ENCODE data around the gene NAALADL2.
"Not testable (repeated sequence)": the region's sequence is repeated elsewhere in the genome, so short reads cannot be mapped to it uniquely, and the experiment has no call there.

NAALADL2 gene

DNA sequence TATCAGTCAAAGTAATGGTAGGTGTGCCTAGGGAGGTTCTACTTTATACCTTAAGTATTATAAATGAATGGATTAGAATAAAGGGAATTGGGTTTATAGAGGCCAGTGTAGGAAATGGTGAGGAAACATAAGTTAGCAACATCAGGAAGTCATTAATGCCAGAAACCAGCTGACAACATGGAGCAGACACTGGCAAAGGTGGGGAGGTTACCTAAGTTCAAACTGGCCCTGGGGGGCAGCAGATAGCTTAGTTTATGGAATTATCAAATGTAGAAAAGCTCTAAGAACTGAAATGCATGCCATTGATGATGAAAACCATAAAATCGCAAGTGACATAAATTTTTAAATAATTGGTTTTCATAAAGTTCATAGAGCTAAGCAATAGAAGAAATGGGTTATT lies 498.6 kb downstream of the NAALADL2 start:
- H3K4me1 ChIP-seq (ENCODE audit: insufficient read depth, low read length) = no peaks in the 10 kb centered on the region
- H3K36me3 ChIP-seq (ENCODE audit: insufficient read depth, low read length) = no peaks in the 10 kb centered on the region
- H3K4me3 ChIP-seq (ENCODE audit: low read depth in 1 of 2, low read length in 2 of 2) = no peak overlapping the region
- no peaks in the 10 kb centered on the region for H3K9me3 ChIP-seq (ENCODE audit: low read length)
- H3K27ac ChIP-seq (ENCODE audit: low read depth, low read length) = no peak overlapping the region
- no peak overlapping the region for H3K9ac ChIP-seq (ENCODE audit: low read length)
- H3K27me3 ChIP-seq (ENCODE audit: control insufficient read depth in 1 of 2, insufficient read depth in 2 of 2, low read length in 2 of 2) = no peaks in the 10 kb centered on the region

DNA sequence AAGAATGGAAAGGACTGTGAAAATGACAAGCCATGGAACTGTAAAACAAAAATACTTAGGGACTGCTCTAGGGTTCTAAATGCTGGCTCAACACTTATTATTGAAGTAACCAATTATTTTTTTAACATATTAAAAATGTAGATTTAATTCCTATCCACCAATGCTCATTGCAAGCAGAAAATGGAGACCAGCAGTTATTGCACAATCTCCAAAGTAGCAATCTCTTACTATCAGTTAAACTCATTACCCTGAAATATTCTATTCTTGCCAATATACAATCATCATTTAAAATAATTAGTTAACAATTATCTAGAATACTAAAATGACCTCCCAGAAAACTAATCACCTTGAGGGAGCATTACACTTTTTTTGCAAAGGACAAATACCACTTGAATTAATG lies 499.8 kb downstream of the NAALADL2 start:
- no peaks in the 10 kb centered on the region for H3K27me3 ChIP-seq (ENCODE audit: control insufficient read depth in 1 of 2, insufficient read depth in 2 of 2, low read length in 2 of 2)
- no peak overlapping the region for H3K4me3 ChIP-seq (ENCODE audit: low read depth in 1 of 2, low read length in 2 of 2)
- H3K36me3 ChIP-seq (ENCODE audit: insufficient read depth, low read length) = no peaks in the 10 kb centered on the region
- H3K4me1 ChIP-seq (ENCODE audit: insufficient read depth, low read length) = no peaks in the 10 kb centered on the region
- H3K9me3 ChIP-seq (ENCODE audit: low read length) = no peaks in the 10 kb centered on the region
- no peak overlapping the region for H3K9ac ChIP-seq (ENCODE audit: low read length)
- no peak overlapping the region for H3K27ac ChIP-seq (ENCODE audit: low read depth, low read length)

DNA sequence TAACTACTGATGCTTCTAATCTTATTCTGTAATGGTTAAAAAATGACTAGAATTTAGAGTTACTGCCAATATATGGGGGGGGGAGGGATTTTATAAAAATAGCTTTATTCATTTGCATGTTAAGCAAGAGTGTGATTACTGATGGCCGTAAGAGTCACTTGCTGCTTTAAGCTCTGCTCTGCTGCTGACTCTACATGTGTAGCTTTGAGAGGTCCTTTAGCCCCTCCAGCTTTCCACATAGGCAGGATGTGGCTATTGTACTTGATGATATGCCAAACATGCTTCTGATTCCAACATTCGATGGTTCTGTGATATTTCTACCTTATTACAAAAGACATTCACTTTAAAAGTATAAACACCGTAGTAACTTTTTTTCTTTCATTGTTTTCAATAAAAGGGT lies 511.3 kb downstream of the NAALADL2 start:
- H3K27ac ChIP-seq (ENCODE audit: low read depth, low read length); H3K36me3 ChIP-seq (ENCODE audit: insufficient read depth, low read length); H3K4me1 ChIP-seq (ENCODE audit: insufficient read depth, low read length); H3K9me3 ChIP-seq (ENCODE audit: low read length); H3K4me3 ChIP-seq (ENCODE audit: low read depth in 1 of 2, low read length in 2 of 2); H3K27me3 ChIP-seq (ENCODE audit: control insufficient read depth in 1 of 2, insufficient read depth in 2 of 2, low read length in 2 of 2); H3K9ac ChIP-seq (ENCODE audit: low read length): not testable (repeated sequence)

DNA sequence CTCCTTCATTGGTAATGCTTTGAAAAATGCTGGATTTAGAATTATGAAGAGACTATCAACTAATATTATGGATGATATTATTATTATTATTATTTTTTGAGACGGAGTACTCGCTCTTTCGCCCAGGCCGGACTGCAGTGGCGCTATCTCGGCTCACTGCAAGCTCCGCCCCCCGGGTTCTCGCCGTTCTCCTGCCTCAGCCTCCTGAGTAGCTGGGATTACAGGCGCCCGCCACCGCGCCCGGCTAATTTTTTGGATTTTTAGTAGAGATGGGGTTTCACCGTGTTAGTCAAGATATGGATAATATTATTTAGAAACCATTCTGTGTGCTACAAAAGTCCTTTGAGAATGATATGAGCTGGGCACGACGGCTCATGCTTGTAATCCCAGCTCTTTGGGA lies 512.1 kb downstream of the NAALADL2 start:
- not testable (repeated sequence) for H3K4me1 ChIP-seq (ENCODE audit: insufficient read depth, low read length); H3K36me3 ChIP-seq (ENCODE audit: insufficient read depth, low read length); H3K27ac ChIP-seq (ENCODE audit: low read depth, low read length); H3K27me3 ChIP-seq (ENCODE audit: control insufficient read depth in 1 of 2, insufficient read depth in 2 of 2, low read length in 2 of 2); H3K9ac ChIP-seq (ENCODE audit: low read length); H3K4me3 ChIP-seq (ENCODE audit: low read depth in 1 of 2, low read length in 2 of 2); H3K9me3 ChIP-seq (ENCODE audit: low read length)

DNA sequence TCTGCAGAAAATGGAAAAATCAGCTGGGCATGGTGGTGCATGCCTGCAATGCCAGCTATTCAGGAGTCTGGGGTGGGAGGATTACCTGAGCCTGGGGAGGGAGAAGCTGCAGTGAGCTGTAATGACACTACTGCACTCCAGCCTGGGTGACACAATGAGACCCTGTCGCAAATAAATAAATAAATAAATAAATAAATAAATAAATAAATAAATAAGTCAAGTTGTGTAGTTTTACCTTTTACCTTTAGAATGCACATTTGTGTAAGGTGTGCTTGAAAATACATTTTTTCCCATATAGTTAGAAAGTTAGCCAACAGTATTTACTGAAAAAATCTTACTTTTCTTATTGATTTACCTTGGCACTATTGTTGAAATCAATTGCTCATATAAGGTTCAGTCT lies 515.6 kb downstream of the NAALADL2 start:
- Histone ChIP-seq H3K4me3 (ENCODE audit: low read depth in 1 of 2, low read length in 2 of 2) (no peak overlapping the region), H3K4me1 (ENCODE audit: insufficient read depth, low read length) (no peaks in the 10 kb centered on the region), H3K27me3 (ENCODE audit: control insufficient read depth in 1 of 2, insufficient read depth in 2 of 2, low read length in 2 of 2) (no peaks in the 10 kb centered on the region), H3K27ac (ENCODE audit: low read depth, low read length) (no peak overlapping the region), H3K9me3 (ENCODE audit: low read length) (no peaks in the 10 kb centered on the region), H3K9ac (ENCODE audit: low read length) (no peak overlapping the region), H3K36me3 (ENCODE audit: insufficient read depth, low read length) (no peaks in the 10 kb centered on the region)

DNA sequence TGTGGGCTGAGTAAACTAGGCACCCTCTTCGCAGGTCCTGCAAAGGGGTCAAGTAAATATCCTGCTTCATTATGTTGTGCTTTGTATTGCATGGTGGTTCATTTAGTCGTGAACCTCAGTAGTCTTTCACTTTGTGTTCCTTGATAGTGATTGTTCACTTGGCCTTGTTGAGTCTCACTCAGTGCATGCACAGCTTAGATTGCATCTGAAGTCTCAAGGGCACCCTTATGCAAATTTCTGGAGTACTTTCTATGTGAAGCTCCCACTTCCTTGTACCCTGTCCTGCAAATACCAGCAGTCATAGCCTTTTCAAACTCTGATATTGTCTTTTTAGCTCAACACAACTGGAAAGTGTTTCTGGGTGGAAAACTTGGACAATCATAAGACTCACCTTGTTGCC lies 519.2 kb downstream of the NAALADL2 start:
- Histone ChIP-seq H3K27ac (ENCODE audit: low read depth, low read length) (no peak overlapping the region), H3K9me3 (ENCODE audit: low read length) (no peaks in the 10 kb centered on the region), H3K27me3 (ENCODE audit: control insufficient read depth in 1 of 2, insufficient read depth in 2 of 2, low read length in 2 of 2) (no peaks in the 10 kb centered on the region), H3K4me3 (ENCODE audit: low read depth in 1 of 2, low read length in 2 of 2) (no peak overlapping the region), H3K36me3 (ENCODE audit: insufficient read depth, low read length) (no peaks in the 10 kb centered on the region), H3K9ac (ENCODE audit: low read length) (no peak overlapping the region), H3K4me1 (ENCODE audit: insufficient read depth, low read length) (no peaks in the 10 kb centered on the region)

DNA sequence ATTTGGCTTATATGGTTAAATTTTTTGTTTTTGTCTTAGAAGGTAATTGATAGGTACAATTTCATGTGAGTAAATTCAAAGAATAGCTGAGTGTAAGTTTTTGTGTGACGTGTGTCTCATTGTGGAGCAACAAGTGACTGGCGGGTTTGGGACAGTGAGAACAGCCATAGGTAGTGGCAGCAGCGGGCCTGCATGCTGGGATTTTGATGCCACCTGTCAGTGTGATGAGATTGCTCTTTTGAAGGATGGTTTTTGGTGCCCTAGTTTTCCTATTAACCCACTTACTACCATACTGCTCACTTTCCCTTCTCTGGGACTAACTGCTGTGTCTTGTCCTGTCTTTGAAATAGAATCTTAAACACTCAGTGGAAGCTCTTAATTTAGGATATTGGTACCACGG lies 522.6 kb downstream of the NAALADL2 start:
- Histone ChIP-seq H3K27me3 (ENCODE audit: control insufficient read depth in 1 of 2, insufficient read depth in 2 of 2, low read length in 2 of 2) (no peaks in the 10 kb centered on the region), H3K9me3 (ENCODE audit: low read length) (no peaks in the 10 kb centered on the region), H3K4me1 (ENCODE audit: insufficient read depth, low read length) (no peaks in the 10 kb centered on the region), H3K4me3 (ENCODE audit: low read depth in 1 of 2, low read length in 2 of 2) (no peak overlapping the region), H3K36me3 (ENCODE audit: insufficient read depth, low read length) (no peaks in the 10 kb centered on the region), H3K9ac (ENCODE audit: low read length) (no peak overlapping the region), H3K27ac (ENCODE audit: low read depth, low read length) (no peak overlapping the region)

DNA sequence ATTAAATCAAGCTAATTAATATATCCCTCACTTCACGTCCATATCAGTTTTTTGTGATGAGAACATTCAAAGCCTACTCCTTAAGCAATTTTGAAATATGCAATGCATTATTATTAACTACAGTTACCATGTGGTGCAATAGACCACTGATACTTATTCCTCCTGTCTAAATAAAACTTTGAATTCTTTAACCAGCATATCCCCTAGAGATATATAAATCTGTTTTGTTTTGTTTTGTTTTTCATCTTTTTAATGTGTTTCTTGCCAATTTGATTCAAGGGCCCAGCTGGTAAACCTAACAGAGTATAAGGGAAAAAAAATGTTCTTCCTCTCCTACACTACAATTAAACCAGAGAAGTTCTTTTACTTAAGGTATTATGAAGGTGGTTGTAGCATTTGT lies 524.2 kb downstream of the NAALADL2 start:
- Histone ChIP-seq H3K4me1 (ENCODE audit: insufficient read depth, low read length) (no peaks in the 10 kb centered on the region), H3K9ac (ENCODE audit: low read length) (no peak overlapping the region), H3K27ac (ENCODE audit: low read depth, low read length) (no peak overlapping the region), H3K36me3 (ENCODE audit: insufficient read depth, low read length) (no peaks in the 10 kb centered on the region), H3K27me3 (ENCODE audit: control insufficient read depth in 1 of 2, insufficient read depth in 2 of 2, low read length in 2 of 2) (no peaks in the 10 kb centered on the region), H3K9me3 (ENCODE audit: low read length) (no peaks in the 10 kb centered on the region), H3K4me3 (ENCODE audit: low read depth in 1 of 2, low read length in 2 of 2) (no peak overlapping the region)

DNA sequence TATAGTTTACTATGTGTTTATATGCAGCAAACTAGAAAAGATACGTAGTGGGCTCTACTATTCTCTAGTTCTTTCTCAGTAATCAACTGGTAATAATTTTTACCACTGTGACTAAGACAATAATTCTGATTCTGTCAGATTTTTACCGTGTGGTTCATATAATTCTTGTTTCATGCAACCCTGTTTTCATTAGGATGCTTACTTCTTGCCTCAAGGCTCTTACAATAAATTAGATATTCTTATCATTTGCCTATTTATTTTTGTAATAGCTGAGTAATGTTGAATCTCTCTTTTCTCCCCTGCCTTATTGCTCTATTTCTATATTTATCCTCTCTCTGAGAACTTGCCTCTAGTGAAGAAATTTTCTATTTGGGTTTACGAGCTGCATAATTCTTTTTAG lies 524.7 kb downstream of the NAALADL2 start:
- no peak overlapping the region for H3K27ac ChIP-seq (ENCODE audit: low read depth, low read length)
- no peak overlapping the region for H3K9ac ChIP-seq (ENCODE audit: low read length)
- H3K36me3 ChIP-seq (ENCODE audit: insufficient read depth, low read length) = no peaks in the 10 kb centered on the region
- H3K27me3 ChIP-seq (ENCODE audit: control insufficient read depth in 1 of 2, insufficient read depth in 2 of 2, low read length in 2 of 2) = no peaks in the 10 kb centered on the region
- H3K4me3 ChIP-seq (ENCODE audit: low read depth in 1 of 2, low read length in 2 of 2) = no peak overlapping the region
- H3K4me1 ChIP-seq (ENCODE audit: insufficient read depth, low read length) = no peaks in the 10 kb centered on the region
- no peaks in the 10 kb centered on the region for H3K9me3 ChIP-seq (ENCODE audit: low read length)

DNA sequence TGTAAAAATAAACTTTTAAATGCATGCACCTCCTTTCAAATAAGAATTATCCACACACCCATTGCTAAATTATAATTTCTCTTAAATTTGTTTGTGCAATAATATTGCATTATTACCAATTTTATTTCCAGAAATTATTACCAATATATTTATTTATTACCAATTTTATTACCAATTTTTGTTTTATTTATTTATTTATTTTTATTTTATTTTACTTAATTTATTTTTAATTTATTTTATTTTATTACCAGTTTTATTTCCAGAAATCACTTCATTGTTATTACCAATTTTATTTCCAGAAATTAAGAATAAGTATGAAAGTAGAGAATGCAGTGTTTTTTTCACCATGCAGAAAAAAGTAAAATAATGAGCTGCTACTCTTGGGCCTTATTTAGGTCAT lies 525.4 kb downstream of the NAALADL2 start:
- H3K9me3 ChIP-seq (ENCODE audit: low read length) = no peaks in the 10 kb centered on the region
- H3K36me3 ChIP-seq (ENCODE audit: insufficient read depth, low read length) = no peaks in the 10 kb centered on the region
- no peaks in the 10 kb centered on the region for H3K27me3 ChIP-seq (ENCODE audit: control insufficient read depth in 1 of 2, insufficient read depth in 2 of 2, low read length in 2 of 2)
- no peak overlapping the region for H3K9ac ChIP-seq (ENCODE audit: low read length)
- H3K4me3 ChIP-seq (ENCODE audit: low read depth in 1 of 2, low read length in 2 of 2) = no peak overlapping the region
- H3K27ac ChIP-seq (ENCODE audit: low read depth, low read length) = no peak overlapping the region
- no peaks in the 10 kb centered on the region for H3K4me1 ChIP-seq (ENCODE audit: insufficient read depth, low read length)

DNA sequence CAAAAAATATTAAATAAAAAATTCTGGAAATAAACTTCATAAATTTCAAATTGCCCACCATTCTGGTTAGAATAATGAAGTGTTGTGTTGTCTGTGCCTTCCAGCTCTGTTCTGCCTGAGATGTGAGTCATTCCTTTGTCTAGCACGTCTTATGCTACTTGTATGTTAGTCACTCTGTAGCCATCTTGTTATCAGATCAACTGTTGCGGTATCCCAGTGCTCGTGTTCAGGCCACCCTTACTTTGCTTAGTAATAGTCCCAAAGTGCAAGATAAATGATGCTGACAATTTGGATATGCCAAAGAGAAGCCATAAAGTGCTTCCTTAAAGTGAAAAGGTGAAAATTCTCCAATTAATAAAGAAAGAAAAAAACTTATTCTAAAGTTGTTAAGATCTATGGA lies 527.5 kb downstream of the NAALADL2 start:
- Histone ChIP-seq H3K9me3 (ENCODE audit: low read length) (no peaks in the 10 kb centered on the region), H3K27ac (ENCODE audit: low read depth, low read length) (no peak overlapping the region), H3K9ac (ENCODE audit: low read length) (no peak overlapping the region), H3K36me3 (ENCODE audit: insufficient read depth, low read length) (no peaks in the 10 kb centered on the region), H3K27me3 (ENCODE audit: control insufficient read depth in 1 of 2, insufficient read depth in 2 of 2, low read length in 2 of 2) (no peaks in the 10 kb centered on the region), H3K4me1 (ENCODE audit: insufficient read depth, low read length) (no peaks in the 10 kb centered on the region), H3K4me3 (ENCODE audit: low read depth in 1 of 2, low read length in 2 of 2) (no peak overlapping the region)

DNA sequence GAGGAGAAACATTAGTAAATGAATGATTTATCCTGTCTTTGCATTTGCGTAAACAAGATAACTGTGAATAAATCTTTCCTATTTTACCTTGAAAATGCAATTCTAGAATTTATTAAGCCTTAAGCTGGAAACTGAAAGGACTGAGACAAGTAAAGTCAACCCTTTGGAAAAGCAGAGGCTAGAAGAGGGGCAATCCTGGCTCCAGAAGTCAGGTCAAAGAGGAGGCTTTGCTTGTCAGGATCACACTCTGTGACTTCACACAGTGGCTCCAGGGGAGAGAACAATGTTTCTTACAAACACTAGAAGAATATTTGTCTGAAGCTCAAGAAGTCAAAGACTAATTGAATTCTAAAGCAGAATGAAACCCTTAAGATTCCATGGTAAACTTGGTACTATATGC lies 530.4 kb downstream of the NAALADL2 start:
- H3K9me3 ChIP-seq (ENCODE audit: low read length) = no peaks in the 10 kb centered on the region
- no peak overlapping the region for H3K9ac ChIP-seq (ENCODE audit: low read length)
- H3K4me1 ChIP-seq (ENCODE audit: insufficient read depth, low read length) = no peaks in the 10 kb centered on the region
- H3K36me3 ChIP-seq (ENCODE audit: insufficient read depth, low read length) = no peaks in the 10 kb centered on the region
- no peak overlapping the region for H3K4me3 ChIP-seq (ENCODE audit: low read depth in 1 of 2, low read length in 2 of 2)
- no peaks in the 10 kb centered on the region for H3K27me3 ChIP-seq (ENCODE audit: control insufficient read depth in 1 of 2, insufficient read depth in 2 of 2, low read length in 2 of 2)
- H3K27ac ChIP-seq (ENCODE audit: low read depth, low read length) = no peak overlapping the region

DNA sequence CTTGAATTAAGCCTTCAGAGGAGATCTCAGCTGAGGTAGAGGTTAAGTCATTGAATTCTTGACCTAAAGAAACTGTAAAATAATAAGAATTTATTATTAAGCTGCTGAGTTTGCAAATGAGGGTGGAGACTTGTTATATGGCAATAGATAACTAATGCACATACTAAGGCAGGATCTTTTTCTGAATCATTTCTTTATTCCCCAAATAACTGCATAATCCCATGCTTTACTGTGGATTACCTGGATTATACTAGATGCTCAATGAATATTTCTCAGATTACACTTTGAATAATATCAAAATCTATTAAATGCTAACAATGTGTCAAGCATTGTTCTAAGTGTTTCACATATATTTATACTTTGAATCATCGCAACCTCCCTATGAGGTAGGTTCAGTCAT lies 532.5 kb downstream of the NAALADL2 start:
- Histone ChIP-seq H3K4me1 (ENCODE audit: insufficient read depth, low read length) (no peaks in the 10 kb centered on the region), H3K9ac (ENCODE audit: low read length) (no peak overlapping the region), H3K27me3 (ENCODE audit: control insufficient read depth in 1 of 2, insufficient read depth in 2 of 2, low read length in 2 of 2) (no peaks in the 10 kb centered on the region), H3K9me3 (ENCODE audit: low read length) (no peaks in the 10 kb centered on the region), H3K27ac (ENCODE audit: low read depth, low read length) (no peak overlapping the region), H3K4me3 (ENCODE audit: low read depth in 1 of 2, low read length in 2 of 2) (no peak overlapping the region), H3K36me3 (ENCODE audit: insufficient read depth, low read length) (no peaks in the 10 kb centered on the region)

Data from muscle layer of colon (tissue), 2 donors.